CD4-positive, alpha-beta T cell treated with Interleukin-21 for 1 hour (primary cell): Measurements from ENCODE around the gene PIP5K1B.

Experiments used
- DNase-seq: peaks from one replicate; pipeline ENCODE4 v3.0.0-alpha.2; 2020

Gene PIP5K1B

GRCh38 chr9:68741234-68741633 is 36.2 kb downstream of the PIP5K1B start:
- DNase-seq = no peak

GRCh38 chr9:68741704-68742332 is 36.8 kb downstream of the PIP5K1B start:
- no peak for DNase-seq

GRCh38 chr9:68742333-68742730 is 37.3 kb downstream of the PIP5K1B start:
- no peak for DNase-seq

GRCh38 chr9:68744426-68744825 is 39.4 kb downstream of the PIP5K1B start:
- no peak for DNase-seq

- DNase-seq = no peak
Measured at GRCh38 chr9:68746525-68746924, 41.5 kb downstream of the PIP5K1B start.

- no peak for DNase-seq
Measured at GRCh38 chr9:68747043-68747533, 42.0 kb downstream of the PIP5K1B start.

- no peak for DNase-seq
Measured at GRCh38 chr9:68749135-68749534, 44.1 kb downstream of the PIP5K1B start.

GRCh38 chr9:68749579-68750159 is 44.6 kb downstream of the PIP5K1B start:
- no peak for DNase-seq

GRCh38 chr9:68750255-68750654 is 45.2 kb downstream of the PIP5K1B start:
- DNase-seq = no peak

GRCh38 chr9:68750786-68751185 is 45.7 kb downstream of the PIP5K1B start:
- DNase-seq = no peak

- no peak for DNase-seq
Measured at GRCh38 chr9:68751556-68751955, 46.5 kb downstream of the PIP5K1B start.

- no peak for DNase-seq
Measured at GRCh38 chr9:68755051-68755450, 50.0 kb downstream of the PIP5K1B start.

GRCh38 chr9:68755752-68756151 is 50.7 kb downstream of the PIP5K1B start:
- no peak for DNase-seq

GRCh38 chr9:68759981-68760673 is 55.1 kb downstream of the PIP5K1B start:
- no peak for DNase-seq

- no peak for DNase-seq
Measured at GRCh38 chr9:68760674-68761333, 55.8 kb downstream of the PIP5K1B start.

- DNase-seq = no peak
Measured at GRCh38 chr9:68762570-68762969, 57.5 kb downstream of the PIP5K1B start.

GRCh38 chr9:68763104-68763503 is 58.1 kb downstream of the PIP5K1B start:
- DNase-seq = no peak

GRCh38 chr9:68768619-68769018 is 63.6 kb downstream of the PIP5K1B start:
- DNase-seq = no peak

- no peak for DNase-seq
Measured at GRCh38 chr9:68769852-68770251, 64.8 kb downstream of the PIP5K1B start.

GRCh38 chr9:68771376-68771775 is 66.3 kb downstream of the PIP5K1B start:
- no peak for DNase-seq

- no peak for DNase-seq
Measured at GRCh38 chr9:68775003-68775730, 70.1 kb downstream of the PIP5K1B start.

- DNase-seq = no peak
Measured at GRCh38 chr9:68777070-68777763, 72.2 kb downstream of the PIP5K1B start.
